ENCODE results near the gene TBX19.
"Not testable (repeated sequence)": the region's sequence is repeated elsewhere in the genome, so short reads cannot be mapped to it uniquely, and the experiment has no call there.

Gene TBX19

GRCh38 chr1:168320149-168320548, 39.5 kb downstream of the TBX19 start:
- no peak for DNase-seq (ENCODE audit: low spot score)

GRCh38 chr1:168320800-168321450, 40.2 kb downstream of the TBX19 start:
- peak; percentile 71 for DNase-seq (ENCODE audit: low spot score)

- DNase-seq (ENCODE audit: low spot score): no peak
Observed at GRCh38 chr1:168321945-168322344, 41.3 kb downstream of the TBX19 start.

- DNase-seq (ENCODE audit: low spot score): no peak
Observed at GRCh38 chr1:168324745-168325425, 44.2 kb downstream of the TBX19 start.

- DNase-seq (ENCODE audit: low spot score): no peak
Observed at GRCh38 chr1:168328731-168329364, 48.2 kb downstream of the TBX19 start.

GRCh38 chr1:168330285-168330684, 49.6 kb downstream of the TBX19 start:
- no peak for DNase-seq (ENCODE audit: low spot score)

- no peak for DNase-seq (ENCODE audit: low spot score)
Observed at GRCh38 chr1:168331569-168331968, 50.9 kb downstream of the TBX19 start.

GRCh38 chr1:168333562-168334276, 53.0 kb downstream of the TBX19 start:
- no peak for DNase-seq (ENCODE audit: low spot score)

GRCh38 chr1:168335500-168335899, 54.8 kb downstream of the TBX19 start:
- no peak for DNase-seq (ENCODE audit: low spot score)

- DNase-seq (ENCODE audit: low spot score): no peak
Observed at GRCh38 chr1:168338589-168339503, 58.2 kb downstream of the TBX19 start.

GRCh38 chr1:168340781-168341482, 60.3 kb downstream of the TBX19 start:
- DNase-seq (ENCODE audit: low spot score): no peak

- peak; percentile 11 for DNase-seq (ENCODE audit: low spot score)
Observed at GRCh38 chr1:168341483-168341975, 60.9 kb downstream of the TBX19 start.

GRCh38 chr1:168342572-168343280, 62.0 kb downstream of the TBX19 start:
- peak; percentile 46 for DNase-seq (ENCODE audit: low spot score)

- DNase-seq (ENCODE audit: low spot score): no peak
Observed at GRCh38 chr1:168343566-168343965, 62.9 kb downstream of the TBX19 start.

GRCh38 chr1:168344517-168344916, 63.8 kb downstream of the TBX19 start:
- DNase-seq (ENCODE audit: low spot score): no peak

GRCh38 chr1:168345939-168346338, 65.3 kb downstream of the TBX19 start:
- no peak for DNase-seq (ENCODE audit: low spot score)

- no peak for DNase-seq (ENCODE audit: low spot score)
Observed at GRCh38 chr1:168347630-168348029, 67.0 kb downstream of the TBX19 start.

- no peak for DNase-seq (ENCODE audit: low spot score)
Observed at GRCh38 chr1:168348146-168348709, 67.6 kb downstream of the TBX19 start.

GRCh38 chr1:168354335-168355269, 73.9 kb downstream of the TBX19 start:
- not testable (repeated sequence) for DNase-seq (ENCODE audit: low spot score)
